Metanephros (tissue), 1 donor: ENCODE data around the gene GPRIN3. TPM values are rescaled to one million over a fixed set of nuclear protein-coding genes. Genes with fewer than 3 reads are reported as not detected.

Source experiments
- total RNA-seq: library from RNA; depleted of rRNA; stranded (reverse); fragments of >200 nt; gene quantifications from one replicate; pipeline ENCODE4 v1.2.3, GENCODE V29; 2014

GPRIN3 gene
- 12.6 TPM for total RNA-seq

GRCh38 chr4:89307446-89308160 lies at the start of gene GPRIN3:
Gene GPRIN3, minus strand, starts transcription at chr4:89307800. Its CDS starts 57,690 bp downstream, at chr4:89250110.

Other genes with a start within 250 kb of the GPRIN3 start
- 7.5 TPM for gene TIGD2, start 196.3 kb downstream of the GPRIN3 start, total RNA-seq